ENCODE data around the gene NAA15. TPM values are rescaled to one million over a fixed set of nuclear protein-coding genes. Genes with fewer than 3 reads are reported as not detected.

NAA15 gene
- polyA plus RNA-seq, 1 of the 3 experiments (the other 2 are of a cell fraction) = 7.1 TPM

- no peak for TF ChIP-seq IRF3 (IDR thresholded peaks at IDR 0.05; ENCODE audit: low read depth, low read length)
- TF ChIP-seq JUND (IDR thresholded peaks at IDR 0.05) = peak; percentile 52; the same call in 1 of the 2 replicates
- no peak for TF ChIP-seq REST (IDR thresholded peaks at IDR 0.05; ENCODE audit: low read depth, low read length)
- TF ChIP-seq NFIC (IDR thresholded peaks at IDR 0.05; ENCODE audit: borderline replicate concordance) = peak; percentile 77
Measured at GRCh38 chr4:139266583-139267257, 34.6 kb upstream of the NAA15 start (continued).

GRCh38 chr4:139267301-139267700 is 34.0 kb upstream of the NAA15 start:
- peaks cover 32% of the 10 kb centered on the region for H3F3A ChIP-seq (replicated peaks; ENCODE audit: insufficient read depth)
- H3K79me2 ChIP-seq (ENCODE audit: insufficient read depth) = no peaks in the 10 kb centered on the region
- peak overlapping the region; percentile 74 for H3K4me2 ChIP-seq
- no peaks in the 10 kb centered on the region for H3K9me3 ChIP-seq
- H3K9me2 ChIP-seq = no peaks in the 10 kb centered on the region
- 94% methylated on average over 1 of the region's 1 CpG for WGBS (ENCODE audit: low lambda C conversion rate)
- H3K36me3 ChIP-seq (replicated peaks in 1 of 2; ENCODE audit: control insufficient read depth in 1 of 2, insufficient read depth in 2 of 2, low read length in 1 of 2) = no peaks in the 10 kb centered on the region
- ChIA-PET CTCF (interaction anchor here (0.7 to 3.3 kb wide), 4 partner anchors 11 to 29 kb away, joined by 3 to 11 read pairs (median 6); no protein-coding TSS in a partner anchor), POLR2A (no interaction called here)
- H3K27me3 ChIP-seq (ENCODE audit: insufficient read depth) = no peaks in the 10 kb centered on the region
- no peaks in the 10 kb centered on the region for H4K20me1 ChIP-seq (ENCODE audit: insufficient read depth)
- H3K9ac ChIP-seq = no peak overlapping the region
- peak overlapping the region; percentile 79 to 84; a peak in 3 of 4 replicates for H3K27ac ChIP-seq (ENCODE audit: low read depth in 2 of 2, low read length in 1 of 2)
- H2AFZ ChIP-seq (ENCODE audit: low read depth) = peak overlapping the region; percentile 90; the same call in 1 of the 2 replicates
- peaks cover 8 to 20% of the 10 kb centered on the region in 2 experiments for H3K4me1 ChIP-seq (ENCODE audit: control insufficient read depth in 1 of 2, insufficient read depth in 2 of 2, low read depth in 1 of 2, low read length in 1 of 2)
- DNase-seq = no peak
- no peak overlapping the region; a peak in 1 of 4 replicates for H3K4me3 ChIP-seq (ENCODE audit: low read depth in 2 of 2, low read length in 1 of 2)
- TF ChIP-seq SMC3 (IDR thresholded peaks at IDR 0.05; ENCODE audit: low read depth, low read length) (no peak), USF1 (IDR thresholded peaks at IDR 0.05; ENCODE audit: borderline replicate concordance, low read depth) (no peak), MXI1 (IDR thresholded peaks at IDR 0.05; ENCODE audit: low read depth, low read length) (no peak), USF2 (IDR thresholded peaks at IDR 0.05; ENCODE audit: borderline replicate concordance, low read depth, low read length) (no peak), MEF2A (IDR thresholded peaks at IDR 0.05; ENCODE audit: borderline replicate concordance, low read depth) (no peak), RAD21 (IDR thresholded peaks at IDR 0.05; ENCODE audit: low read length) (no peak), MAX (IDR thresholded peaks at IDR 0.05; ENCODE audit: low read depth) (no peak), EZH2phosphoT487 (IDR thresholded peaks at IDR 0.05; ENCODE audit: borderline replicate concordance, low read depth) (no peak), TEAD4 (IDR thresholded peaks at IDR 0.05; ENCODE audit: borderline replicate concordance, insufficient read depth) (no peak), NFIC (IDR thresholded peaks at IDR 0.05; ENCODE audit: borderline replicate concordance) (peak; percentile 56; the same call in 1 of the 2 replicates), CHD2 (IDR thresholded peaks at IDR 0.05; ENCODE audit: low read length, partially characterized antibody) (no peak), FOXJ3 (CRISPR knock-in tag; IDR thresholded peaks at IDR 0.05) (no peak), GATA2 (CRISPR knock-in tag; IDR thresholded peaks at IDR 0.05) (no peak), FOXM1 (IDR thresholded peaks at IDR 0.05; ENCODE audit: low read depth) (no peak), NRF1 (IDR thresholded peaks at IDR 0.05; ENCODE audit: low read depth, low read length) (no peak), SIN3A (IDR thresholded peaks at IDR 0.05; ENCODE audit: borderline replicate concordance, low read depth, low read length) (no peak), POLR2AphosphoS5 (IDR thresholded peaks at IDR 0.05; ENCODE audit: low read depth, low read length) (no peak), TAF1 (IDR thresholded peaks at IDR 0.05; ENCODE audit: borderline replicate concordance, low read depth, low read length) (no peak), RFX5 (IDR thresholded peaks at IDR 0.05; ENCODE audit: low read length) (no peak), IRF3 (IDR thresholded peaks at IDR 0.05; ENCODE audit: low read depth, low read length) (no peak), RCOR1 (IDR thresholded peaks at IDR 0.05; ENCODE audit: low read length) (no peak), JUND (IDR thresholded peaks at IDR 0.05) (peak; percentile 61)

All from SK-N-SH (cell line).